CD14-positive monocyte (primary cell): ENCODE results near the gene ESCO1. TPM values are rescaled to one million over a fixed set of nuclear protein-coding genes. Genes with fewer than 3 reads are reported as not detected.

Source experiments
- DNase-seq, 3 donors: peaks; one replicate each; pipeline ENCODE4 v3.0.0-alpha.2; 2011 to 2022
- H2AFZ ChIP-seq: 2 replicates; pipeline ENCODE4 v1.6.0; 2012; ENCODE audit warnings: mild to moderate bottlenecking, low read depth, low read length, inconsistent platforms; ENCODE audit not compliant: insufficient read depth, poor library complexity, severe bottlenecking
- H3K27ac ChIP-seq, 2 donors: 1 replicate in 1 of 2; 2 replicates in 1 of 2; pipeline ENCODE4 v1.5.1; 2012 to 2013; ENCODE audit warnings: low read length in 2 of 2, control low read depth in 1 of 2, inconsistent platforms in 1 of 2, low read depth in 1 of 2, mild to moderate bottlenecking in 1 of 2
- H3K27me3 ChIP-seq, 2 donors: one replicate each; pipeline versions ENCODE4 v1.6.0 to v1.6.1; 2011 to 2013; ENCODE audit warnings: low read length in 2 of 2; ENCODE audit not compliant: control insufficient read depth in 2 of 2, insufficient read depth in 2 of 2
- H3K36me3 ChIP-seq, 2 donors: replicated peaks in 1 of 2; 1 replicate in 1 of 2; 2 replicates in 1 of 2; pipeline versions ENCODE4 v1.5.1 to v1.6.1; 2012 to 2013; ENCODE audit warnings: low read length in 2 of 2, control low read depth in 1 of 2, inconsistent platforms in 1 of 2, mild to moderate bottlenecking in 1 of 2; ENCODE audit not compliant: insufficient read depth in 2 of 2, control insufficient read depth in 1 of 2
- H3K4me1 ChIP-seq, 2 donors: 1 replicate in 1 of 2; 2 replicates in 1 of 2; pipeline versions ENCODE4 v1.5.1 to v1.6.1; 2012 to 2013; ENCODE audit warnings: low read length in 2 of 2, control low read depth in 1 of 2, inconsistent platforms in 1 of 2, mild to moderate bottlenecking in 1 of 2, moderate library complexity in 1 of 2; ENCODE audit not compliant: insufficient read depth in 2 of 2, control insufficient read depth in 1 of 2
- H3K4me2 ChIP-seq: replicated peaks from 2 replicates; pipeline ENCODE3; 2012; ENCODE audit warnings: low read length, moderate library complexity, mild to moderate bottlenecking; ENCODE audit not compliant: poor library complexity, severe bottlenecking; ENCODE audit errors: extremely low read depth
- H3K4me3 ChIP-seq, 3 experiments: fragments of 200-600 bp in 1 of 3; sonication (generic) in 1 of 3; replicated peaks in 1 of 3; 1 replicate in 2 of 3; 2 replicates in 1 of 3; pipeline ENCODE4 v1.5.1; 2011 to 2013; ENCODE audit warnings: low read length in 3 of 3, mild to moderate bottlenecking in 3 of 3, control low read depth in 2 of 3, low read depth in 2 of 3, inconsistent platforms in 1 of 3, moderate library complexity in 1 of 3
- H3K79me2 ChIP-seq: 2 replicates; pipeline ENCODE4 v1.6.0; 2012; ENCODE audit warnings: mild to moderate bottlenecking, control low read depth, inconsistent platforms, low read length, moderate library complexity; ENCODE audit not compliant: insufficient read depth
- H3K9ac ChIP-seq: 2 replicates; pipeline ENCODE4 v1.6.0; 2017; ENCODE audit warnings: low read length, mild to moderate bottlenecking; ENCODE audit not compliant: insufficient read depth, poor library complexity, severe bottlenecking
- H3K9me3 ChIP-seq, 2 donors: replicated peaks in 1 of 2; 1 replicate in 1 of 2; 2 replicates in 1 of 2; pipeline versions ENCODE4 v1.5.1 to v1.6.1; 2012 to 2013; ENCODE audit warnings: low read length in 2 of 2, control low read depth in 1 of 2; ENCODE audit not compliant: control insufficient read depth in 1 of 2, insufficient read depth in 1 of 2
- H4K20me1 ChIP-seq: 2 replicates; pipeline ENCODE4 v1.6.0; 2012; ENCODE audit warnings: mild to moderate bottlenecking, low read length, control low read depth, moderate library complexity; ENCODE audit not compliant: insufficient read depth
- H3K27ac Mint-ChIP-seq, 7 donors: one replicate each; pipeline ENCODE4 v1.8.0; 2020; ENCODE audit warnings: mild to moderate bottlenecking in 7 of 7, mixed read lengths in 7 of 7, moderate library complexity in 6 of 7, inconsistent platforms in 2 of 7
- H3K27me3 Mint-ChIP-seq, 3 donors: one replicate each; pipeline ENCODE4 v1.8.0; 2021 to 2022; ENCODE audit warnings: low read depth in 3 of 3, mild to moderate bottlenecking in 3 of 3, mixed read lengths in 3 of 3, moderate library complexity in 3 of 3, inconsistent platforms in 1 of 3
- H3K36me3 Mint-ChIP-seq, 2 donors: one replicate each; pipeline ENCODE4 v1.8.0; 2020; ENCODE audit warnings: mixed read lengths in 2 of 2, inconsistent platforms in 1 of 2, mild to moderate bottlenecking in 1 of 2
- H3K4me1 Mint-ChIP-seq: one replicate; pipeline ENCODE4 v1.8.0; 2020; ENCODE audit warnings: mild to moderate bottlenecking, mixed read lengths
- H3K4me3 Mint-ChIP-seq, 2 donors: one replicate each; pipeline ENCODE4 v1.8.0; 2020; ENCODE audit warnings: mild to moderate bottlenecking in 2 of 2, mixed read lengths in 2 of 2, moderate library complexity in 1 of 2
- H3K9me3 Mint-ChIP-seq, 7 donors: one replicate each; pipeline ENCODE4 v1.8.0; 2020 to 2022; ENCODE audit warnings: mixed read lengths in 7 of 7, mild to moderate bottlenecking in 6 of 7, moderate library complexity in 6 of 7, inconsistent platforms in 2 of 7
- CTCF ChIP-seq: fragments of 200-600 bp; IDR thresholded peaks from one replicate; pipeline ENCODE4 v1.8.0; 2022; ENCODE audit warnings: antibody characterized with exemption, mild to moderate bottlenecking
- WGBS: methylation state at CpG from one replicate; pipeline ENCODE4 v1.1.5; 2013; ENCODE audit warnings: missing lambda C conversion rate; ENCODE audit not compliant: insufficient coverage; 5-methylcytosine and 5-hydroxymethylcytosine counted together
- intact Hi-C, 2 donors: fragments of 100-400 bp; cut with micrococcal nuclease; formaldehyde crosslinking; loops; one replicate each; pipeline versions ENCODE4 v1.15.0 to v1.15.1; 2023
- polyA plus RNA-seq, 3 donors: library from polyadenylated mRNA; depleted of rRNA in 1 of 3; unstranded in 2 of 3; stranded (reverse) in 1 of 3; fragments of 300-500 nt in 2 of 3; fragments of >200 nt in 1 of 3; fragmentation: Illumina TruSeq in 2 of 3; gene quantifications; 1 replicate in 2 of 3; 2 replicates in 1 of 3; pipeline ENCODE4 v1.2.3, GENCODE V29; 2012 to 2021

Gene ESCO1
- polyA plus RNA-seq, 3 donors, result 1.3 to 6.1 (median 2.5) TPM

GRCh38 chr18:21484851-21485636 is 115.5 kb downstream of the ESCO1 start:
- 94% methylated on average over 2 of the region's 7 CpGs for WGBS
- H3K4me3 ChIP-seq, result no peak overlapping the region
- H2AFZ ChIP-seq, result no peak overlapping the region
- peaks cover 3 to 7% (median 6%) of the 10 kb centered on the region in 3 donors for H3K27me3 Mint-ChIP-seq
- H4K20me1 ChIP-seq, result no peaks in the 10 kb centered on the region
- no peaks in the 10 kb centered on the region for H3K79me2 ChIP-seq
- H3K4me3 Mint-ChIP-seq, result no peak overlapping the region
- no peaks in the 10 kb centered on the region for H3K27me3 ChIP-seq
- no peak overlapping the region for H3K4me2 ChIP-seq
- no peaks in the 10 kb centered on the region for H3K9me3 ChIP-seq
- H3K4me1 Mint-ChIP-seq, result no peaks in the 10 kb centered on the region
- no peaks in the 10 kb centered on the region for H3K36me3 ChIP-seq
- intact Hi-C loops, result no loop called here
- no peaks in the 10 kb centered on the region for H3K4me1 ChIP-seq
- H3K36me3 Mint-ChIP-seq, result no peaks in the 10 kb centered on the region
- H3K9ac ChIP-seq, result no peak overlapping the region
- DNase-seq, result no peak
- no peak overlapping the region for H3K27ac Mint-ChIP-seq
- H3K27ac ChIP-seq, result no peak overlapping the region
- TF ChIP-seq CTCF, result no peak
- H3K9me3 Mint-ChIP-seq, result peaks cover 0 to 2% (median 0%) of the 10 kb centered on the region in 7 donors

DNA sequence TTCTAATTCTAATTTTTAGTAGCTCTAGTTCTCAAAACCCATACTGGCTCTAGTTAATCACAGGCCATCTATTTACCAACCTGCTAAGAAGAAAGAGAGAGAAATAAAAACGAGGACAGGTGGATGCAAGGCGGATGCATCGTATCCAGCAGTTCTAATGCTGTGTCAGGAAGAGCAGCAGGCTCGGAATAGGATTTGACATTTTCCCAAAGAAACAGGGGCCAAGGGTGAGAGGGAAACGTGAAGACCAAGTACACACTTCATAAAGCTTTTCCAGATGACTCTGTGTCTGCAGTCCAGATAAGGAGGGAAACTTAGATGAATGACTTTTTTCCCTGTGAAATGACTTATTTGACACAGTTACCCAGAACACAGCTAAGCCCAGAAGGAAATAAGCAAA is 117.5 kb downstream of the ESCO1 start:
- Mint-ChIP-seq H3K36me3 (no peaks in the 10 kb centered on the region), H3K9me3 (peaks cover 0 to 2% (median 0%) of the 10 kb centered on the region in 7 donors), H3K27ac (no peak overlapping the region), H3K4me1 (no peaks in the 10 kb centered on the region), H3K27me3 (peaks cover 2 to 7% (median 6%) of the 10 kb centered on the region in 3 donors), H3K4me3 (no peak overlapping the region)
- no peak overlapping the region for H3K27ac ChIP-seq
- no peak for DNase-seq
- no peak overlapping the region for H3K4me3 ChIP-seq
- intact Hi-C loops, result no loop called here
- H3K79me2 ChIP-seq, result no peaks in the 10 kb centered on the region
- no peaks in the 10 kb centered on the region for H3K36me3 ChIP-seq
- no peaks in the 10 kb centered on the region for H3K9me3 ChIP-seq
- no peak for TF ChIP-seq CTCF
- no peaks in the 10 kb centered on the region for H4K20me1 ChIP-seq
- H3K4me1 ChIP-seq, result no peaks in the 10 kb centered on the region
- no CpG with 5 or more reads among the region's 5 CpGs for WGBS
- no peaks in the 10 kb centered on the region for H3K27me3 ChIP-seq
- no peak overlapping the region for H3K4me2 ChIP-seq
- no peak overlapping the region for H2AFZ ChIP-seq
- no peak overlapping the region for H3K9ac ChIP-seq
